ENCODE measurements around the gene CMBL. TPM values are rescaled to one million over a fixed set of nuclear protein-coding genes. Genes with fewer than 3 reads are reported as not detected.

Gene CMBL
- total RNA-seq, 1 donor from 2014 or later, result 20.5 TPM

DNA sequence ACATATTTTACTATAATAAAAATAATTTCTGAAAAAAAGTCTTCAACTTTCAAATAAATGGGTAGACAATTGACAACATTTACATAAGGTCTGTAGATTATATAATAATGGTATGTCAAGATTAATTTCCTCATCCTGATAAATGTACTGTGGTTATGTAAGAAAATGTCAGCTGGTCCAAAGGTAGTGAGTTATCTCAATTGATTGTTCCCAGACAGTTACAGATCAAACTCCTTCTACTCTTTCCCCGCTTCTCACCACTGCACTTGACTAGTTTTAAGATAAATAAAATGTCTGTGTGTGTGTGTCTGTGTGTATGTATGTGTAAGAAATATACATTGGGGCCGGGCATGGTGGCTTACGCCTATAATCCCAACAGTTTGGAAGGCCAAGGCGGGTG is 29.4 kb upstream of the CMBL start:
- no peak overlapping the region for H3K4me3 Mint-ChIP-seq (ENCODE audit: unreplicated experiment)
- no peak for DNase-seq (ENCODE audit: low spot score)
- H3K27me3 Mint-ChIP-seq (ENCODE audit: low read depth), result no peaks in the 10 kb centered on the region
- H3K9me3 Mint-ChIP-seq (ENCODE audit: low read depth), result no peaks in the 10 kb centered on the region
- H3K4me1 Mint-ChIP-seq (ENCODE audit: low read depth), result peaks cover 19% of the 10 kb centered on the region
- TF ChIP-seq, protein P1, sequence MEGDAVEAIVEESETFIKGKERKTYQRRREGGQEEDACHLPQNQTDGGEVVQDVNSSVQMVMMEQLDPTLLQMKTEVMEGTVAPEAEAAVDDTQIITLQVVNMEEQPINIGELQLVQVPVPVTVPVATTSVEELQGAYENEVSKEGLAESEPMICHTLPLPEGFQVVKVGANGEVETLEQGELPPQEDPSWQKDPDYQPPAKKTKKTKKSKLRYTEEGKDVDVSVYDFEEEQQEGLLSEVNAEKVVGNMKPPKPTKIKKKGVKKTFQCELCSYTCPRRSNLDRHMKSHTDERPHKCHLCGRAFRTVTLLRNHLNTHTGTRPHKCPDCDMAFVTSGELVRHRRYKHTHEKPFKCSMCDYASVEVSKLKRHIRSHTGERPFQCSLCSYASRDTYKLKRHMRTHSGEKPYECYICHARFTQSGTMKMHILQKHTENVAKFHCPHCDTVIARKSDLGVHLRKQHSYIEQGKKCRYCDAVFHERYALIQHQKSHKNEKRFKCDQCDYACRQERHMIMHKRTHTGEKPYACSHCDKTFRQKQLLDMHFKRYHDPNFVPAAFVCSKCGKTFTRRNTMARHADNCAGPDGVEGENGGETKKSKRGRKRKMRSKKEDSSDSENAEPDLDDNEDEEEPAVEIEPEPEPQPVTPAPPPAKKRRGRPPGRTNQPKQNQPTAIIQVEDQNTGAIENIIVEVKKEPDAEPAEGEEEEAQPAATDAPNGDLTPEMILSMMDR (IDR thresholded peaks at IDR 0.05), result no peak
- no peaks in the 10 kb centered on the region for H3K36me3 Mint-ChIP-seq (ENCODE audit: low read depth)
- no peak overlapping the region for H3K27ac Mint-ChIP-seq (ENCODE audit: unreplicated experiment)

DNA sequence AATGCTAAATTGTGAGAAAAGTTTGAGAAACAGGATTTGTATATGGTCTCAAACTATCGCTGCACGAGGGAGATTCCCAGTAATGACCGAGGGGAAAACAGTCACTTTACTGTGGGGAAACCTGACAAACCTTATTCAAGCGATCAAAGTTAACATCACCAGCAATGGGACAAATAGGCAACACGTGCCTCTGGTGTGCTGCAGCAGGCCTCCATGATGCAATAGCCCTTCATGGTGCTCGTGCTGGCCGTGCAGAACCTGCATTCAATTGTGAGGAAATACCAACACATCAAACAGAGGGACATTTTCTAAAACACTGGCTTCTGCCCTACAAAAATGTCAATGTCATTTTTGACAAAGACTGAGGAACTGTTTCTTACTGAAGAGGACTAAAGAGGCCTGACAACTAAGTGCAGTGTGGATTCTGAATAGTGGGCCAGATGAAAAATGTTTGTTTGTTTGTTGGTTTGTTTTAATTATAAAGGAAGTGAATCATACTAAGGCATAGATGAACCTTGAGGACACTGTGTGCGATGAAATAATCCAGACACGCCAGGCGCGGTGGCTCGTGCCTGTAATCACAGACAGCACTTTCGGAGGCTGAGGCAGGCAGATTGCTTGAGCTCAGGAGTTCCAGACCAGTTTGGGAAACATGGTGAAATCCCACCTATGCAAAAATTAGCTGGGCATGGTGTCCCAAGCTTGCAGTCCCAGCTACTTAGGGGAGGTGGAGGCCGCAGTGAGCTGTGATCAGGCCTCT is 28.2 kb upstream of the CMBL start:
- Mint-ChIP-seq H3K9me3 (ENCODE audit: low read depth) (no peaks in the 10 kb centered on the region), H3K36me3 (ENCODE audit: low read depth) (no peaks in the 10 kb centered on the region), H3K4me1 (ENCODE audit: low read depth) (peaks cover 31% of the 10 kb centered on the region), H3K4me3 (ENCODE audit: unreplicated experiment) (no peak overlapping the region), H3K27ac (ENCODE audit: unreplicated experiment) (no peak overlapping the region), H3K27me3 (ENCODE audit: low read depth) (no peaks in the 10 kb centered on the region)
- no peak for DNase-seq (ENCODE audit: low spot score)
- TF ChIP-seq, protein P1 (IDR thresholded peaks at IDR 0.05), result no peak

DNA sequence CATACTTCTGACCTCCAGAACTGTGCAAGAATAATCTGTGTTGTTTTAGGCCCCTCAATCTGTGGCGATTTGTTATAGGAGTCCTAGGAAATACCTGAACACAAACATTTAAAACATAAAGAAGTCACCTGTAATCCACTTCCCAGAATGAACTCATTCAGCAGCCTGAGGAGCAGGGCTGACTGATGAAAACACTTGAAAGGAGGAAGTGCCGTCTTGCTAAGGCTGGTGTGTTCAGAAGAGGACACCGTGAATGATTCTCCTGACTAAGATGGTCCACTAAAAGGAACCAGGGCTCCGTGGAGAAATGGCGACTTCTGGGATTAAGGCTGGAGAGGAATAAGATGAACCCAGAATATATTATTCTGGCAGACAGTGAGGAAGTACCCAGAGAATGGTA is 27.1 kb upstream of the CMBL start:
- Mint-ChIP-seq H3K36me3 (ENCODE audit: low read depth) (no peaks in the 10 kb centered on the region), H3K27ac (ENCODE audit: unreplicated experiment) (no peak overlapping the region), H3K4me3 (ENCODE audit: unreplicated experiment) (no peak overlapping the region), H3K27me3 (ENCODE audit: low read depth) (no peaks in the 10 kb centered on the region), H3K9me3 (ENCODE audit: low read depth) (no peaks in the 10 kb centered on the region), H3K4me1 (ENCODE audit: low read depth) (peaks cover 42% of the 10 kb centered on the region)
- TF ChIP-seq, protein P1 (IDR thresholded peaks at IDR 0.05), result no peak
- DNase-seq (ENCODE audit: low spot score), result no peak

DNA sequence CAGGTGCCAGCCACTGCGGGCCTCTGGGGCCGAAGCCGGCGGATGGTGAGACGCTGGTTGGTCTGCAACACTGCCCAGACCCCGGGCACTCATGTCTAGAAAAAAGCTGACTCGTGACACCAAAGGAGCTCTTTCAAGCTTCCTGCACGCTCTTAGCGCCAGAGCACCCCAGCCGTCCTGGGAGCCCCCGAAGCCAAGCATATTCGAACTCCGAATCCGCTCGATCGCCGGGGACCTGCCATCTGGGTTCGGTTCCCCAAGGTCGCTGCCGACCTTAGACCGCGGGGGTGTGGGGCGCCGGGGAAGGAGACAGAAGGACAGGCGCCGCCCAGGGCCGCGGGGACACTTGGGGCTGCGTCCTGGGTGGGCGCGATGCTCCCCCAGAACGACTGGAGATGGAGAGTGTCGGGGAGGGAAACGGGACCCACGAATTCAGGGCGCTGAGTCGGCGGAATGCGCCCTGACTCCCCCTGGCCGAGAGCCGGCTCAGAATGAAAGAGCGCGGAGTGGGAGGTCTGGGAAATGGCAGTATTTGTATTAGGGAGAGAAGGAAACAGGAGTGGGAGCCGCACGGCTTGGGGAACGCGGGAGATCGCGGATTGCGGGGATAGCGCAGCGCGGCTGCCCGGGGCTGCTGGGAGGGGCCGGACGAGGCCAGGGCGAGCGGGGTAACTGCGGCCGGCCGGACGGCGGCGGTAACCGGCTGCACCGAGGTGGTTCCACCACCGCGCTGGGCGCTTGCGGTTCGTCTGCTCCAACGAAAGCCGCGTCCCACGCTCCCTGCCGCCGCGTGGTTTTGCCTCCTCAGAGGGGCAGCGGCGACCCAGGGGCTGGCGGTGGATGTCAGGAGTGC is 25.7 kb upstream of the CMBL start:
- Mint-ChIP-seq H3K27me3 (ENCODE audit: low read depth) (no peaks in the 10 kb centered on the region), H3K4me3 (ENCODE audit: unreplicated experiment) (peak overlapping the region; percentile 86), H3K36me3 (ENCODE audit: low read depth) (no peaks in the 10 kb centered on the region), H3K4me1 (ENCODE audit: low read depth) (peaks cover 56% of the 10 kb centered on the region), H3K27ac (ENCODE audit: unreplicated experiment) (peak overlapping the region; percentile 61), H3K9me3 (ENCODE audit: low read depth) (no peaks in the 10 kb centered on the region)
- DNase-seq (ENCODE audit: low spot score), result no peak
- TF ChIP-seq, protein P1 (IDR thresholded peaks at IDR 0.05), result peak; percentile 68

DNA sequence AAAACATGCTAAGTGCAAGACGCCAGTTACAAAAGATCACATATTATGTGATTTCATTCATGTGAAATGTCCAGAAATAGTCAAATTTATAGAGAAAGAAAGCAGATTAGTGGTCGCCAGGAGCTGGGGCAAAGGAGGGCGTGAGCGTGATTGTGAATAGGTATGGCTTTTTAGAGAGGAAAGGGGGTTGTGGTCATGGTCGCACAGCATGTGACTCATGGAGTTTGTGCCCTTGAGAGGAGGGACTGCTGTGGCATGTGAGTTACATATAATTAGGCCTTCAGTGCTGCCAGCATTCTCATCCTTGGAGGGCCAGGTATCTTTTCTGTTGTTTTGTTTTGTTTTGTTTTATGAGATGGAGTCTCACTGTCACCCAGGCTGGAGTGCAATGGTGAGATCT is 24.6 kb upstream of the CMBL start:
- Mint-ChIP-seq H3K27me3 (ENCODE audit: low read depth) (no peaks in the 10 kb centered on the region), H3K4me3 (ENCODE audit: unreplicated experiment) (no peak overlapping the region), H3K27ac (ENCODE audit: unreplicated experiment) (peak overlapping the region; percentile 56), H3K4me1 (ENCODE audit: low read depth) (peaks cover 59% of the 10 kb centered on the region), H3K36me3 (ENCODE audit: low read depth) (no peaks in the 10 kb centered on the region), H3K9me3 (ENCODE audit: low read depth) (no peaks in the 10 kb centered on the region)
- no peak for DNase-seq (ENCODE audit: low spot score)
- TF ChIP-seq, protein P1 (IDR thresholded peaks at IDR 0.05), result no peak
